SJSA1 (cell line): ENCODE results near the gene MYH15. TPM values are rescaled to one million over a fixed set of nuclear protein-coding genes. Genes with fewer than 3 reads are reported as not detected.

ENCODE experiments used
- DNase-seq, 2 experiments: peaks; one replicate each; pipeline ENCODE4 v3.0.0-alpha.2; 2015 to 2020; ENCODE audit warnings: low spot score in 2 of 2, low read depth in 1 of 2
- H3K27ac ChIP-seq: fragments of 250-450 bp; sonication (Bioruptor Pico); 2 replicates; pipeline ENCODE4 v1.5.1; 2020; ENCODE audit warnings: mild to moderate bottlenecking, moderate library complexity
- H3K27me3 ChIP-seq: fragments of 250-450 bp; sonication (Bioruptor Pico); replicated peaks from 2 replicates; pipeline ENCODE4 v1.5.1; 2020; ENCODE audit warnings: mild to moderate bottlenecking, moderate library complexity
- H3K36me3 ChIP-seq: fragments of 250-450 bp; sonication (Bioruptor Pico); 2 replicates; pipeline ENCODE4 v1.5.1; 2020; ENCODE audit warnings: mild to moderate bottlenecking
- H3K4me1 ChIP-seq: fragments of 250-450 bp; sonication (Bioruptor Pico); replicated peaks from 2 replicates; pipeline ENCODE4 v1.6.1; 2021; ENCODE audit warnings: mild to moderate bottlenecking
- H3K4me3 ChIP-seq: fragments of 250-450 bp; sonication (Bioruptor Pico); 2 replicates; pipeline ENCODE4 v1.5.1; 2020; ENCODE audit warnings: mild to moderate bottlenecking
- H3K9me3 ChIP-seq: fragments of 250-450 bp; sonication (Bioruptor Pico); replicated peaks from 2 replicates; pipeline ENCODE4 v1.5.1; 2020; ENCODE audit warnings: mild to moderate bottlenecking
- total RNA-seq: library from RNA; depleted of rRNA; stranded (reverse); fragments of >200 nt; shearing (Covaris generic); gene quantifications from 2 replicates; pipeline ENCODE4 v1.2.3, GENCODE V29; 2014

MYH15 gene
- total RNA-seq, 1 experiment from 2014 or later = 0.05 TPM

DNA sequence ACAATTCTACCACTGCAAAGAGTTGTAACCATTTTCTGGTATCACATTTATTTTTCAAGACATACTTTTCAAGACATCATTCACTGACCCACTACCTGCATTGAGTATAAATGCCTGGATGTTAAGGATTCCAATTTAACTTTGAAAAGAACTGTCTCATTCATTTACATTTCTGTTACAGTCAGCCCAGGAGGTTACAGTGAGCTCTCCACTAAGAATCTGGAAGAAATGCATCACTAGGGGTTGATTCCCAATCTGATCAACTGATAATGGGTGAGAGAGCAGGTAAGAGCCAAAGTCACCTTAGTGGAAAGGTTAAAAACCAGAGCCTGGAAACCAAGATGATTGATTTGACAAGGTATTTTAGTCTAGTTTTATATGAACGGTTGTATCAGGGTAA, 133.0 kb downstream of the MYH15 start:
- H3K36me3 ChIP-seq = no peaks in the 10 kb centered on the region
- no peaks in the 10 kb centered on the region for H3K4me1 ChIP-seq
- H3K4me3 ChIP-seq = no peak overlapping the region
- H3K27me3 ChIP-seq = no peaks in the 10 kb centered on the region
- H3K27ac ChIP-seq = no peak overlapping the region
- no peaks in the 10 kb centered on the region for H3K9me3 ChIP-seq
- no peak for DNase-seq

DNA sequence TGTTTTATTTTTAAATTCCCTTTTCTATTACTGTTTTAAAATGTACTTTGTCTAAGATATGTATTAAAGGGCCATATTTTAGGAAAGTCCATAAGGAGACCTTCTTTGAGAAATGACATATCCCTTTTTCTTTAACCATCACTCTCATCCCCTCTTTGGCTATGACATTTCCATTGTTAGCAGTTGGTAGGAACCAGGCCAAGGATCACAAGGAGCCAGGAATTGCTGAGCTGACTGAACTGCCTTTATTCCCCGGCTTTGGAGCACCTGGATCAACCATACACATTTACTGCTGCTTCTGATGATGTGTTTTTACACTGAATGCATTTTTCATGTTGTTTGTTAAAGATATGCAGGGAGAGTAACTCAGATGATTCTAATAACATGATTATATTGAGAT, 134.4 kb downstream of the MYH15 start:
- Histone ChIP-seq H3K4me3 (no peak overlapping the region), H3K27me3 (no peaks in the 10 kb centered on the region), H3K27ac (no peak overlapping the region), H3K36me3 (no peaks in the 10 kb centered on the region), H3K9me3 (no peaks in the 10 kb centered on the region), H3K4me1 (no peaks in the 10 kb centered on the region)
- no peak for DNase-seq

DNA sequence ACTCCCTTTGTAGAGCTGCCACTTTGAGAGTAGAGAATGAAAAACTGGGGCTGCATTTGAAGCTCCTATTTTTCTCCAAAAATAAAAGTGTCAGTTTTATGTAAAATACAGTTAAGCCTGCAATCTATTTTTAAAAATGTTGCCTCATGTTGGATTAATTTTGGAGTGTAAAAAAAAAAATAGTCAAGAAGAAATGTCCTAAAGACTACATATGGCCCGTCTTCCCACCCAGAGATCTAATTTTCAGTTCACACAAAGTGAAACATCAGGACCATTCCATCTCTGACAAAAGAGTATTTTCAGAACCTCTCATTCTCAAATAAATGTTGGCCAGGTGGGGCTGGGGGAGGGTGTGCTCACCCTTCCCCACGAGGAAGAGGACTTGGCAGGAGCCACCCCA, 151.4 kb downstream of the MYH15 start:
- Histone ChIP-seq H3K27ac (no peak overlapping the region), H3K4me3 (no peak overlapping the region), H3K4me1 (no peaks in the 10 kb centered on the region), H3K9me3 (no peaks in the 10 kb centered on the region), H3K36me3 (no peaks in the 10 kb centered on the region), H3K27me3 (no peaks in the 10 kb centered on the region)
- no peak for DNase-seq

DNA sequence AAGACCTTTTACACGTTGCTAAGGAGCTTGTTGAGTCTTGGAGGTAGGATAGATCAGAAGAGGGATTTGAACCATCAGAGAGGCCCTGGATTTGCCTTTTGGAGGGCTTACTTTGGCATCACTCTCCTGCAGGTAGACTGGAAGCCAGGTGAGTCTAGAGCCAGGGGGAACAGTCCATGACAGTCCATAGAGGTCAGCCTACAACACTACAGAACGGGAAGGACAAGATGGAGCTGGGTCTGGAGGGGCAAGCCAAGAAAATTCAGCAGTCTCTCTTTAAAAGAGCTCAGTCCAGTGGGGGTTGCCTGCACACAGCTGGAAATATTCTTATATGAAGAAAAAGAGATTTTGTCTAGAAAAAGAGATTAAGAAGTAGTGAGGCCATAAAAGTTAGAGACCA, 153.4 kb downstream of the MYH15 start:
- H3K4me1 ChIP-seq = no peaks in the 10 kb centered on the region

DNA sequence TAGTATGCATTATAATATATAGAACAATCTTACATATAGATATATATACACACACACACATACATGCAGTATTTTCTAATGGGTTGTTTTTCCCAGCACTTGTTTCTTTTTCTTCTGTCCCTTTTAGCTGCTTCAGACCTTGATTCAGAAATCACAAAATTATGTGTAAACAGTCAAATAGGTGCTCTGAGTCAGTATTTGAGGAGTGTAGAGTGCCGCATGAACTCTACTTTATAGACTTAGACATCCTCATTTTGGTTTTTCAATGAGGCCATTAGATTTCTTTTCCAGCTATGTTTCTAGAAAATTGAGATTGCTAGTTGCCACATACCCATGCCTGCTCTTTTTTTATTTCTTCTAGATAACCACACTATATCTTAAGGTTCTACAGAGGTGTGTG, 155.8 kb downstream of the MYH15 start:
- H3K9me3 ChIP-seq = no peaks in the 10 kb centered on the region
- no peak for DNase-seq
- no peak overlapping the region for H3K4me3 ChIP-seq
- no peaks in the 10 kb centered on the region for H3K36me3 ChIP-seq
- no peaks in the 10 kb centered on the region for H3K27me3 ChIP-seq
- H3K4me1 ChIP-seq = no peaks in the 10 kb centered on the region
- H3K27ac ChIP-seq = no peak overlapping the region

More for the DNA sequence above, 153.4 kb downstream of the MYH15 start:
- no peaks in the 10 kb centered on the region for H3K27me3 ChIP-seq
- no peak for DNase-seq
- no peaks in the 10 kb centered on the region for H3K9me3 ChIP-seq
- no peaks in the 10 kb centered on the region for H3K36me3 ChIP-seq
- H3K4me3 ChIP-seq = no peak overlapping the region
- H3K27ac ChIP-seq = no peak overlapping the region

DNA sequence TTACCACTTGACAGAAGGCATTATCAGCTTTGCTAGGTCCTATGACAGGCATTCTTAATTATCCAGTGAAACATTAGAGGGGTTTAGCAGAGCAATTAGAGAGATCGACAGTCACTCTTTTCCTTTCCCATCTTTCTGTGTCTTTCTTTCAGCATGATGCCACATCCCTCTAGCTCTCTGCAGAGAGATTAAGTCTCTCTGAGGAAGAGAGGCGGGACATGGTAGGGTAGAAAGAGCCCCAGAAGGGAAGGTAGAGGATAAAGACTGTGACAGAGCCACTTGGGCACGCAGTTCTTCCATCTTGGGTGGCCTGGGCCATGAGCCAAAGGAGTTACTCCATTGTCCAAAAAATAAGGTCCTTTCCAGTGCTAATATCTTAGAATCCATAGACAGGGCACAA, 158.2 kb downstream of the MYH15 start:
- DNase-seq = no peak
- H3K4me3 ChIP-seq = no peak overlapping the region
- no peaks in the 10 kb centered on the region for H3K27me3 ChIP-seq
- no peaks in the 10 kb centered on the region for H3K4me1 ChIP-seq
- H3K27ac ChIP-seq = no peak overlapping the region
- no peaks in the 10 kb centered on the region for H3K9me3 ChIP-seq
- H3K36me3 ChIP-seq = no peaks in the 10 kb centered on the region

DNA sequence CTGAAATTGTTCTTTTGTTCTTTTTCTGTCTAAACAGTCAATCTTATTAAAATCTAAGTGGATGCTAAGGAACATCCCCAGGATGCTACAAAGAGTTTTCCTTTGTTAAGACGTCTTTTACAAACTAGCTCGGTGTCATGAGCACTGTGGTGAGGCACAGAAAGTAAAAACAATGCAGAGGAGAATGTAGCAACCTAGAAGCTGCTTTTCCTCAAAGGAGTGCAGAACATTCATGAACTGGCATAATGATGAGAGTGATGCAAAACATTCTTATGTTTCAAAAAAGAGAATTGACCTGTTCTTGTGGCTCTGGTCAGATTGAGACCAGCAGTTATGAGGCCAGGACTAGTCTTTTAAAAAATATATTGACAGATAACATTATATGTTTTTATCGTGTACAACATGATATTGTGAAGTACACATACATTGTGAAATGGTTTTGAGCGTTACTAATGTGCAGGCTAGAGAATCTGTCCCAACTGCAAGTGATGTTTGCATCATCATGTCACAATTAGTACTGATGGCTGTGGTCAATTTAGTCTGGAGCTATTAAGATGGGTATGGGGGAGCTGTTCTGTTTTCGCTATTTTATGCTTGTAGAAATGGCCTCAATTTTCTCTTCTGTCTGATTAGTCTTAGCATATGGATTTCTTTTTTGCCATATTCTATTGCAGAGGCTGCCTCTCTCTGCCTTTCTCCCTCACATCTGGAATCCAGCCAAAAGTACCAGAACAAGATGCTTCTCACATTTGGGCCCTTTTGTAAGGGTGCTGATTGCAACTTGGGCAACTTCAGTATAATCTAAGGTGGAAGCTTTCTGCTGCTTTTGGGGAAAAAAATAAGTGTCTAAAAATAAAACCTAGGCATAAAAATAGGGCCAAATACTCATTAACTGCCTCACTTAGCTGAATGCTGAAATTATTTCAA, 163.8 kb downstream of the MYH15 start:
- DNase-seq = no peak
- Histone ChIP-seq H3K9me3 (no peaks in the 10 kb centered on the region), H3K27me3 (no peaks in the 10 kb centered on the region), H3K4me1 (no peaks in the 10 kb centered on the region), H3K36me3 (no peaks in the 10 kb centered on the region), H3K27ac (no peak overlapping the region), H3K4me3 (no peak overlapping the region)

DNA sequence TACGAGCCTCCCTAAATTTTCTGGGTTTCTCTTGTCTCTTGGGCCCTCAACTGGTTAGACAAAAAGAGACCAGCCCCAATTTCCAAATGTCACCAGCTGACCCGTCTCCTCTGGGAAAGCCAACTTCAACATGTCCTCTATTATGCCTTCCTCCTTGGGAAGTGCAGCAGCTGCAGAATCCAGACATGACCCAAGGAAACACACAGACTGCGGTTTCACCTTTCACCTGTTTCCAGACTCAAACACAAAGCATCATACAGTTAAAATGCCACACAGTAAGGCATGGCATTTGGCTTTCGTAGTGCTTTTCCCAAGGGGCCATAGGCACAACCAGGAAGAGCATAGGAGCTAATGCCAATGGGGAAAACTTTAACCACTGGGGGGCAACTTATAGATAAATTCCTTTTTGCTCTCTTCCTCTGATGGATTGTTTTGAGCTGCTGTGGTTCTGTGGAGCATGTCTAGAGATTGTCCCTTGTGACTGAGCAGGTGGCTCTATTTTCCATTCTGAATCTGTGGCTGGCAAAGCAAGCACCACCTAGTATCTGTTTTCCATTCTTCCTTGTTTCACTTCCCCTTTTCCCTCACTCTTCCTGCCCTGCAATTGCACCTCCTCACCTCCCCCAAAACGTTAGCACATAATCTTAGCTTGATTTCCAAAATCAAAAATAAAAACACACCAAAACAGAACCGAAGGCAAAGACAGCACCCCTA, 164.7 kb downstream of the MYH15 start:
- DNase-seq = no peak
- H3K9me3 ChIP-seq = no peaks in the 10 kb centered on the region
- no peaks in the 10 kb centered on the region for H3K36me3 ChIP-seq
- H3K27me3 ChIP-seq = no peaks in the 10 kb centered on the region
- no peak overlapping the region for H3K4me3 ChIP-seq
- no peak overlapping the region for H3K27ac ChIP-seq
- no peaks in the 10 kb centered on the region for H3K4me1 ChIP-seq

DNA sequence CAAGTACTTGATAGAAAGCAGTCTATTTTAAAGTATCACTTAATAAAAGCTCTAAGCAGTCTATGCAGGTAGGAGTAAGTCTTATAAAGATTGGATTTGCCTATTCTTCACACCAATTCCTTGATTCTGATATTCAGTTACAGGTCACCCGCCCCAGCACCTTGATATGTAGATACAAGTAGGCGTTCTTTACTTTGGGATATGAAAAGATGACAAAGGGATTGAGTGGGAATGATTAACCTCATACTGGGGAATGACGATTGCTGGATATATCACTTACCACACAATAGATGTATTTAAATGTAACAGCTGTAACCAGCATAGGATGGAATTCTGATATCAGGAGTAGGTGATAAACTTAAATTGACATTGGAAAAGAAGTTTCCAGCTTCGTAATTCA, 166.9 kb downstream of the MYH15 start:
- no peaks in the 10 kb centered on the region for H3K4me1 ChIP-seq

DNA sequence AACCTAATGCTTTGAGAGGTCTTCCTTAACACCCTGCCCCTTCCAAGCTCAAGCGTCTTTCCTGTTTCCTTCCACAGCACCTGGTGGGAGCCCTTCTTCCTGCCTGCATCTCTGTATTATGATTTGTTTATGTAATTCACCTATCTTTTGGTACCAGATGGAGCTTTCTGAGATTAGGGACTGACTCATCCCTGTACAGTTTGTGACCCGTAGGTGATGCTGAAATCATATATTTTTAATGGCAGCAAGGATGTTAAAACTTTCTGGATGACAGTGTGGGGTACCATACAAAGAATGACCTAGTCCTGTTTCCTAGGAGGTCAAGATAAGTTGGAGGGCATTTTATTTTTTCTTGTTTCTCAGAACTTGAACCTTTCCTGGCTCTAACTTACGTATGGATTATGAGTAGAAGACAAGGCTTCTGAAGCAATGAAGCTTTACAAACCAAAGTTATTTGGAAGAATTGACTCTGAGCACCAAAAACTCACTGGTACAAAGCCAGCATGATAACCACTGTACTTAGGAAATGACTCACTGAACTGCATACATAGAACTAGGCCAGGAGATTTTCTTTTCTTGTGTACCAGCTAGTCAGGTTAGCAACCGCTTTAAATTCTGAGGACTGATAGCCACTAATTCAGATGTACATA, 167.4 kb downstream of the MYH15 start:
- Histone ChIP-seq H3K36me3 (no peaks in the 10 kb centered on the region), H3K27me3 (no peaks in the 10 kb centered on the region), H3K27ac (no peak overlapping the region), H3K4me3 (no peak overlapping the region), H3K4me1 (no peaks in the 10 kb centered on the region), H3K9me3 (no peaks in the 10 kb centered on the region)
- no peak for DNase-seq

More for the DNA sequence above, 166.9 kb downstream of the MYH15 start:
- no peaks in the 10 kb centered on the region for H3K9me3 ChIP-seq
- no peak overlapping the region for H3K4me3 ChIP-seq
- DNase-seq = no peak
- no peaks in the 10 kb centered on the region for H3K27me3 ChIP-seq
- H3K36me3 ChIP-seq = no peaks in the 10 kb centered on the region
- H3K27ac ChIP-seq = no peak overlapping the region

DNA sequence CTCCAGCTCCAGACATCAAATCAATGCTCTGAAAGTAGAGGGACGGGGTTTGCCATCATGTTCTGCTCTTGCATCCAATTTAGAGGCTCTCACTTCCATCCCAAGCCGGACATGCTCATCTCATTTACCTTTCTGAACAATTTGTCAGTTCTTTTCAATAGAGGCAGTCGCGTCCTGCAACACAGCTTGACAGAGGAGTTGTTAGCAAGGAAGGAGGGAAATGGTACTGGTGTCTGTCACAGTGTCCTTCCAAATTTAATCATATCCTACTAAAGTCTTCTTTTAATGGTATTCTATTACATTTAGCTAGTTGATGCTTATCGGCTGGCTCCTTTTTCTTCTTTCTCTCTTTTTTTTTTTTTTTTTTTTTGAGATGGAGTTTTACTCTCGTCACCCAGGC, 168.5 kb downstream of the MYH15 start:
- Histone ChIP-seq H3K27me3 (no peaks in the 10 kb centered on the region), H3K4me3 (no peak overlapping the region), H3K9me3 (no peaks in the 10 kb centered on the region), H3K27ac (no peak overlapping the region), H3K4me1 (no peaks in the 10 kb centered on the region), H3K36me3 (no peaks in the 10 kb centered on the region)
- DNase-seq = no peak

DNA sequence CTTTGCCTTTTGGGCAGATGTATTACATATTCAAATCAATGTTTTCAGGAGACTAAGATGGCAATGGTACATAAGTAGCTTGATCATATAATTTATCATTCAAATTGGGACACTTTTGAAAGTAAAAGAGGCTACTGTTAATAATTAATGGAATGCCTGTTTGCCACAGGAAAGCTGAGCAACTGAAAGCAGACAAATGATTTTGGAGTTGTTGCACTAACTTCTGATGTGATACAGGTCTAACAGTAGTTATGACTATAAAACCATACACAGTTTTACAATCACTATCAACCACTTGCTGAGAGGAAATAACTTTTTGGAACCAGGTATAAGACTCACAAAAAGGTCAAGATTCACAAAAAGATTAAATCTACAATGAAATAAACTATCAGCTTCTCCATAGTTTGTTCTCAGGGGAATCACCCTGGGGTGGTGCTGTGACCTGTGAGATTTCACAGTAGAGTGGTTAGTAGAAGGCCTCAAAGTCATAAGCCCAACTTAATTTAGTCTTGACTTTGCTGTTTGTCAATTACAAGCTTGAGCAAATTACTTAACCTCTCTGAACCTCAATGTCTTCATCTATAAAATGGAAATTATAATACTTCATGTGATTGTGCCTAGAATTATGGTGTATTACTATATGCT, 171.4 kb downstream of the MYH15 start:
- DNase-seq = no peak
- Histone ChIP-seq H3K4me3 (no peak overlapping the region), H3K27ac (no peak overlapping the region), H3K9me3 (no peaks in the 10 kb centered on the region), H3K4me1 (no peaks in the 10 kb centered on the region), H3K27me3 (no peaks in the 10 kb centered on the region), H3K36me3 (no peaks in the 10 kb centered on the region)

DNA sequence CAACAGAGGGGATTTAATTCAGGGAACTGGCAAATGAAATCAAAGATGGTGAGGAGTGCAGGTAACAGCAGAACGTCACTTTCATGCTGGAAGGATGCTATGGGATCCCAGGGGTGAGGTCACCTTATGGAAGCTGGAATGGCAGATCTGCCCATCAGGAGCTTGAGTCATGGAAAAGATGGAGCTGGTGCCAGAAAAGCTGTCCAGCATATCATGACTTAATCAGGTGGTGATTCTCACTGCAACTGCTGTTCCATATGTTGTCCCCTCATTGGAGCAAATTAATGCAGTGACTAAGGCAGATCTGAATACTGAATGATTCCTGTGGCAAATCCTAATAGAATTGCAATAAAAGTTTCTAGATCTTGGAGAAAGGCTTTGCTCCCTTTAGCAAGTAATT, 175.7 kb downstream of the MYH15 start:
- H3K27ac ChIP-seq = no peak overlapping the region
- H3K4me1 ChIP-seq = no peaks in the 10 kb centered on the region
- no peaks in the 10 kb centered on the region for H3K9me3 ChIP-seq
- H3K4me3 ChIP-seq = no peak overlapping the region
- no peak for DNase-seq
- H3K27me3 ChIP-seq = no peaks in the 10 kb centered on the region
- no peaks in the 10 kb centered on the region for H3K36me3 ChIP-seq
